Osteoblast (primary cell): ENCODE measurements around the gene POMZP3. TPM values are rescaled to one million over a fixed set of nuclear protein-coding genes. Genes with fewer than 3 reads are reported as not detected.
"Not testable (repeated sequence)": the region's sequence is repeated elsewhere in the genome, so short reads cannot be mapped to it uniquely, and the experiment has no call there.

ENCODE experiments used
- DNase-seq: peaks from one replicate; pipeline ENCODE4 v3.0.0; 2011; ENCODE audit warnings: low spot score, mixed read lengths; ENCODE audit not compliant: insufficient read length; ENCODE audit errors: missing footprints
- H2AFZ ChIP-seq: 2 replicates; pipeline ENCODE4 v1.6.0; 2011; ENCODE audit warnings: mild to moderate bottlenecking, low read length
- H3K27ac ChIP-seq: 2 replicates; pipeline ENCODE4 v1.5.1; 2011; ENCODE audit warnings: mild to moderate bottlenecking, low read depth, low read length, moderate library complexity
- H3K27me3 ChIP-seq: 2 replicates; pipeline ENCODE4 v1.6.0; 2012; ENCODE audit warnings: mild to moderate bottlenecking, control low read depth, inconsistent platforms, low read length, moderate library complexity; ENCODE audit not compliant: insufficient read depth
- H3K36me3 ChIP-seq: 2 replicates; pipeline ENCODE4 v1.5.1; 2011; ENCODE audit warnings: mild to moderate bottlenecking, low read length, control low read depth, moderate library complexity; ENCODE audit not compliant: insufficient read depth
- H3K4me1 ChIP-seq: 2 replicates; pipeline ENCODE4 v1.5.1; 2011; ENCODE audit warnings: mild to moderate bottlenecking, low read length, control low read depth, moderate library complexity; ENCODE audit not compliant: insufficient read depth
- H3K4me2 ChIP-seq: 2 replicates; pipeline ENCODE4 v1.6.0; 2011; ENCODE audit warnings: mild to moderate bottlenecking, low read length; ENCODE audit not compliant: insufficient read depth
- H3K4me3 ChIP-seq: fragments of 200-600 bp; sonication (generic); 3 replicates; pipeline ENCODE4 v1.5.1; 2012; ENCODE audit warnings: mild to moderate bottlenecking, low read length, inconsistent platforms; ENCODE audit not compliant: insufficient read depth
- H3K79me2 ChIP-seq: 2 replicates; pipeline ENCODE4 v1.6.0; 2012; ENCODE audit warnings: mild to moderate bottlenecking, low read length, control low read depth, inconsistent platforms; ENCODE audit not compliant: insufficient read depth
- H3K9me3 ChIP-seq: 2 replicates; pipeline ENCODE4 v1.5.1; 2011; ENCODE audit warnings: low read depth, low read length, control low read depth
- H4K20me1 ChIP-seq: 2 replicates; pipeline ENCODE4 v1.6.0; 2012; ENCODE audit warnings: mild to moderate bottlenecking, low read length, control low read depth; ENCODE audit not compliant: insufficient read depth
- total RNA-seq: library from RNA; depleted of rRNA; stranded (reverse); fragments of >200 nt; gene quantifications from 2 replicates; pipeline ENCODE4 v1.2.3, GENCODE V29; 2012

The POMZP3 gene
- total RNA-seq, 1 donor = 2.5 TPM

DNA sequence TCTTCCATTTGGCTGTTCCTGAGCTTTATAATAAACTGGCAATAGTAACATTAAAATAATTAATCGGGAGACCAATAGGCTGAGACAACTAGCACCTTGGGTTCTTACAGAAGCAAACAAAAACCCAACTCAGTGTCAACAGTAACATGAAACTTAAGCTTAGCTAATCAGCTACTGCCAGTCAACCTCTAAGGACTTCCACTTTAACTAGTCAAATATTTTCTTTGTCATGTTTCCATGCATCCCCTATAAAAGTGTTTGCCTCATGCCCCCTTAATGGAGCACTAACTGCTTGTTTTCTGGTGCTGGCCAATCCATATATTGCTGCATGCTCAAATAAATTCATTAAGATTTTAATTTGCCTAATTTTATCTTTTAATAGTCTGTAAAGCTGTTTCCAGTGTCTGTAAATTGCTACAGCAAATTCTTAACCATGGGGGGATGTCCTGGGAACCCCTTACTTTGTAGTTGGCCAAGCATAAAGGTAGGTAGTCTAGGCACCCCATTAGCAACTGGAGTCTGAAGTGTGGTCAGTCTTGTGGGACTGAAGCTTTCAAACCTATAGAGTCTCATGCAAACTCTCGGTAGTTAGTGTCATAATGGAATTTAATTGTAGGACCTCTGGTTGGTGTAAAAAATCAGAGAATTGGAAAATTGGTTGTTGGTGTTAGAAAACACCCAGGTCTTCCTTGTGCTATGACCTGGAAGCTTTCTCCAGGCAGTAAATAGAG, 40.3 kb downstream of the POMZP3 start:
- not testable (repeated sequence) for H3K9me3 ChIP-seq, H4K20me1 ChIP-seq, H3K4me3 ChIP-seq, H3K27me3 ChIP-seq, DNase-seq, H3K27ac ChIP-seq, H2AFZ ChIP-seq, H3K4me2 ChIP-seq, H3K36me3 ChIP-seq
- H3K79me2 ChIP-seq = peaks cover 34% of the 10 kb centered on the region
- H3K4me1 ChIP-seq = peaks cover 32% of the 10 kb centered on the region

DNA sequence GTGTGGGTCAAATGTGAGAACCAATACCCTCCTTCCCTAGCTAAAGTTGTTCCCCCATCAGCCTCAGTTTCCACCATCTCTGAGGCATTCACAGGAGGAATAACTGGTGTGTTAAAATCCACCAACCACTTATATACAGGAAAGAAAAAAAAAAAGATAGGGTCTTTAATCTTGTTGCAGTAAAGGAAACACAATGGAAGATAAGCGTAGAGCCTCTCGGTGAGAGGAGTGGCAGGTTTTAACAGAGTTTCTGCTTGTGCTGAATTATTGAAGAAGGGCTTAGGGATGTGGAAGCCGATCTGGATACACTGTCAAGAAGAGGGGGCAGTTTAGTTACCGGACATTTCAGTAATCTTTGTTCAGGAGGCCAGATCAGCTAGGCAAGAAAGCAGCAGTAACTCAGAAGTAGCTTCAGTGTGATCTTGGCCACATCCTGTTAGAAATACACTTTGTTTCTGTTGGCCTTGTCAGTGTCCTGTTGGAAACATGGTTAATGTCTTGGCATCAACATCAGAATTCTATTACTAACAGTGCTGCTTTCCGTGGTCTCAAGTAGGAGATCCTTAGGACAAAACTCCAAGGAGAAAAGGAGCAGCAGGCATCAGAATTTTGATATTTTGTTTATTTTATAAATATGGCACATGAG, 43.3 kb downstream of the POMZP3 start:
- not testable (repeated sequence) for DNase-seq, H3K4me3 ChIP-seq, H3K9me3 ChIP-seq, H2AFZ ChIP-seq, H4K20me1 ChIP-seq, H3K27me3 ChIP-seq, H3K36me3 ChIP-seq
- H3K27ac ChIP-seq = peak overlapping the region; percentile 77
- H3K4me1 ChIP-seq = peaks cover 40% of the 10 kb centered on the region
- peak overlapping the region; percentile 75 for H3K4me2 ChIP-seq
- H3K79me2 ChIP-seq = peaks cover 24% of the 10 kb centered on the region

DNA sequence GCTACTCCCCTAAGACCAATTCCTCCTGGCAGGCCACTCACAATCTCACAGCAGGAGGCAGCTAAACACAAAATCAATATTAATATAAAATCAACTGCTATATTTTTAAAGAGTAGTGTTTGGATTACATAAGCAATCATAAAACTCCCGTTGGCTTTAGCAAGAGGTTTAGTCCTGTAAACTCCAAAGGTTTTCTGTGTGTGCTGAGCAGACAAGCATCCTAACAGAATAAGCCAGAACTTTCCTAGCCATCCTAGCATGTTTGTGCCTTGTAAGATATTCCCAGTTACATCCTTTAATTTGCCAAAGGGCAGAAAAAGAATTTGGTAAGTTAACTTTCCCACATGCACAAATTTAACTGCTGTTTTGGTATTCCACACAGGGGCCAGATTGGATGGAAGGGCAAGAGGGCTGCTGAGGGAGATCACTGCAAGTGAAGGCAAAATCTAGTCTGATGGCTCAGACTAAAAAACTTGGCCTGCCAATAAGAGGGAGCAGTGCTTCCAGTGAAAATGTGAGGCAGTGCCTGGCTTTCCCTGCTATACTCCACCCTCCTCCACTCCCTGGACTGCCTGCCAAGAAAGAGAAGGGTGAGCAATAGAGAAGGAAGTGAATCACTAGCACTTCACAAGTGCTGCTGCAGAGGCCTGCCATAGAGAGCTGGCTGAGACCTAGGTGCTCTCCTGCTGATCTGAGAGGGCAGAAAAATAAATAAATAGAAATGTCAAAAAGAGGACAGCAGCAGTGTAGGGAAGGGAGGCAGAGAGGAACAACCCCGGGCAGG, 44.0 kb downstream of the POMZP3 start:
- Histone ChIP-seq H3K79me2 (peaks cover 26% of the 10 kb centered on the region), H3K4me2 (peak overlapping the region; percentile 75), H3K4me1 (peaks cover 39% of the 10 kb centered on the region), H3K27ac (peak overlapping the region; percentile 77)
- H3K4me3 ChIP-seq, DNase-seq, H3K36me3 ChIP-seq, H3K27me3 ChIP-seq, H2AFZ ChIP-seq, H3K9me3 ChIP-seq, H4K20me1 ChIP-seq: not testable (repeated sequence)

DNA sequence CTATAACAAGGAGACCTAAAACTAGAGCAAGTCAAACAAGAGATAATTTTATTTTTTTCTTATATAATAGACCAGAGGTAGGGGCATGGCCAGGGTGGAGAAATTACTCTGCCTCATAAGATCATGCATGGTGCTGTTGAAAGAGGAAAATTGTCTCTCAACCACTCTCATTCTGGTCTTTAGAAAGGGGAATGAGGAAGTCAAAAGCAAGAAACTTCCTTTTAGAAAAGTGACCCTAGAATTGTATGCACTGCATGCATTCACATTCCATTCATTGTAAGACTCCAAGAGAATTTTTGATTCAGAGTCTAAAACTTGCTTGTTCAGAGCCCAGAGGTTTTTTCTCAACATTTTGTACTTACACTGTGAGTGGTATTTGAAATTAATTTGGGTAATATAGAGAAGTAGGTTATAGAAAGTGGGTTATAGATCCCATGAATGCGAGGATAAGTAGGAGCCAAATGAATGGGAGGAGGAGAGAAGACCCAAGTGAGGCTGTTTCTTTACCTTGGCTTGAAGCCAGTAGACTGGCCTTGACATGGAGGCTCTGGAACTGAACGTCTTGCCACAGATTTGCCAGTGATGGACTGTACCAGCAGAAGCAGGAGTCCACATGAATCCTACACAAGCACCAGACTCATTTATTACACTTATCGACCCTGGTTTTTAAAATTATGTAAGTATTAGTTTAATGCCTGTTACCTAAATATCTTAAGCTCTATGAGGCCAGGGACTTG, 51.0 kb downstream of the POMZP3 start:
- H3K4me3 ChIP-seq, H3K27me3 ChIP-seq, H3K27ac ChIP-seq, H4K20me1 ChIP-seq, H2AFZ ChIP-seq, H3K36me3 ChIP-seq, H3K4me2 ChIP-seq, DNase-seq, H3K9me3 ChIP-seq: not testable (repeated sequence)
- H3K79me2 ChIP-seq = peaks cover 31% of the 10 kb centered on the region
- peaks cover 13% of the 10 kb centered on the region for H3K4me1 ChIP-seq

DNA sequence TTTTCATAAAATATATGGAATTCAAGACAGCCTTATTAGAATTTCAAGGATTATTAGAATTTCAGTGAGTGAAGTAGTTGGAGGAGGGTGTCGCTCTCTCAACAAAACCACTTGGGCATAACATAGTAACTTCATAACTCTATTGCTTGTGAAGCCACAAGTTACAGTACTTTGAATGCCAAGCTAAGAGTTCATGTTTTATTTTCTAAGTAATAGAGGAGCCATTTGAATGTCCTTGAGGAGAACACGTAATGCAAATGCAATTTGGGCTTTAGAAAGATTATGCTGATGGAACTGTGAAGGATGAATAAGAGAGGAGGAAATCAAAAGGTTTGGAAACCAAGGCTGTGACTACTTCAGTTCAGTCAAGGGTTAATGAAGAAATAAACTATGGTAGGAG, 51.6 kb downstream of the POMZP3 start:
- peaks cover 14% of the 10 kb centered on the region for H3K4me1 ChIP-seq
- H2AFZ ChIP-seq, H3K4me2 ChIP-seq, H3K27ac ChIP-seq, H3K27me3 ChIP-seq, DNase-seq, H3K36me3 ChIP-seq, H3K9me3 ChIP-seq, H3K4me3 ChIP-seq, H4K20me1 ChIP-seq: not testable (repeated sequence)
- peaks cover 31% of the 10 kb centered on the region for H3K79me2 ChIP-seq

DNA sequence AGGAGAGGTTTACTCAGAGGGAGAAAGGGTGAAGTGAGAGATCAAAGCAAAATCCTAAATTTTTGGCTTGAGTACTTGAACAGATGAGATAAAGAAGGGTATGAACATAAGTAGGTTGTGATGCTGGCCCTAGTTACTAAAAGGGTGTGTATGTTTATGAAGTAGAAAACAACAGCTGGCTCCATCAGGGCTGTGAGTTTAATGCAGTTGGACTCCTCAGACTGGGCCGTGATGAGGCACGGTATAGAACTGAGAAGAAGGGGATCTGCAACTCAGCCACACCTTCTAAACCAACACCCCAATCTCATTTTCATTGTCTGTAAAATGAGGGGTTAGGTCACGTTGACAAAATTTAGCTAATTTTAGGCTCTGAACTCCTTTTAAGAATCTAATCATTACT, 54.8 kb downstream of the POMZP3 start:
- not testable (repeated sequence) for H3K4me3 ChIP-seq, H3K36me3 ChIP-seq, H3K27me3 ChIP-seq, H2AFZ ChIP-seq, DNase-seq, H3K9me3 ChIP-seq, H3K27ac ChIP-seq, H3K4me2 ChIP-seq
- H3K79me2 ChIP-seq = peaks cover 31% of the 10 kb centered on the region
- H3K4me1 ChIP-seq = peaks cover 14% of the 10 kb centered on the region
- H4K20me1 ChIP-seq = peaks cover 13% of the 10 kb centered on the region

DNA sequence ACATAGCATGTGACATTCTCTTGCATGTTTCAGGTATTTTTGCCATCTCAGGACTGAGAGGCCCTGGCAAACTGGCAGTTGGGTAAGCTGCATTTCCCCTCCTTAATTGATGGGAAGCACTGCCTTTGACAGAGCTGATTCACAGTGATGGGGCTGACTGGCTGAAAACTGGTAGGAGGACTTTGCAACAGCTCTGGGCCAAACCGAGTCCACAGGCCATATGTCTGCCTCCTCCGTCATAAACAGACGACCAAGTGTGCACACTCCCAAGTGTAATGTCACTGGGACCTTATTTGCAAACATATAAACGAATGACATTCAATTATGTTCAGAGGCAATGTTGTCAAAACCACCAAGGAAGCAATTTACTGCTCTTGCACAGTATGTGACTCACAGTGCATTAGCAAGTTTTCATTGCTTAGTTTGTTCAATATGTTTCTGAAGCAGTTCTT, 56.7 kb downstream of the POMZP3 start:
- H3K9me3 ChIP-seq, H3K36me3 ChIP-seq, H2AFZ ChIP-seq, H3K27me3 ChIP-seq, H3K4me3 ChIP-seq, DNase-seq: not testable (repeated sequence)
- H3K79me2 ChIP-seq = peaks cover 31% of the 10 kb centered on the region
- peak overlapping the region; percentile 58 for H3K27ac ChIP-seq
- peak overlapping the region; percentile 4 for H3K4me2 ChIP-seq
- peaks cover 13% of the 10 kb centered on the region for H4K20me1 ChIP-seq
- H3K4me1 ChIP-seq = peaks cover 14% of the 10 kb centered on the region

DNA sequence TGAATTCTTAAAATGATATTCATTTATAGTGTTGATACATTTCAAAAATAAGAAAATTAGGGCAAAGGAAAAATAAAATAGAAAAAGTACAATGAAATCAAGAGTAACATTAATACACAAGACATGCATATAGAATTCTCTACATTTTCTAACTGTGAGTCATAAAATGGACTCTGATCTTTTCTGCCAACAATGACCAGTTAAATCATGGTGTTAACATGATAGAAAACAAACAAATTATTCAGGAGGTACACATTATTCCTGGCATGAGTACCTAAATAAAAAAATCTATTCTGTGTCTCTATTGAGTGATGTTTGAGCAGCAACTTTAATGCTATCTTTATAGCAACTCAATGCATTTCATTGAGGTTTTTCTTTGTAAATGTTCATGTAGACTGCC, 58.3 kb downstream of the POMZP3 start:
- DNase-seq, H3K36me3 ChIP-seq, H3K4me3 ChIP-seq, H3K9me3 ChIP-seq, H3K4me2 ChIP-seq, H2AFZ ChIP-seq, H3K27me3 ChIP-seq, H3K27ac ChIP-seq: not testable (repeated sequence)
- Histone ChIP-seq H3K4me1 (peaks cover 14% of the 10 kb centered on the region), H4K20me1 (peaks cover 13% of the 10 kb centered on the region), H3K79me2 (peaks cover 33% of the 10 kb centered on the region)
